SK-N-MC (cell line): ENCODE data around the gene TMEM255B.

ENCODE experiments used
- EZH2 ChIP-seq: fragments of 200-600 bp; sonication (generic); IDR thresholded peaks from one replicate; pipeline ENCODE4 v1.6.1; 2017; ENCODE audit warnings: antibody characterized with exemption
- FOXP2 ChIP-seq: optimal IDR thresholded peaks from 2 replicates; pipeline ENCODE3; 2011; ENCODE audit warnings: mild to moderate bottlenecking, moderate library complexity; ENCODE audit not compliant: insufficient read depth; ENCODE audit errors: extremely low read length, control extremely low read depth
- POLR2AphosphoS5 ChIP-seq: IDR thresholded peaks from 2 replicates; pipeline ENCODE4 v1.6.1; 2012; ENCODE audit warnings: mild to moderate bottlenecking, low read depth, low read length, borderline replicate concordance

GRCh38 chr13:113761136-113761535 lies 2.1 kb downstream of the TMEM255B start:
- no peak for TF ChIP-seq EZH2
- TF ChIP-seq POLR2AphosphoS5, result no peak
- no peak for TF ChIP-seq FOXP2
